HG03457 (cell line): Measurements from ENCODE around the gene TTC34.

ENCODE experiments used
- ATAC-seq: cut with Tn5 transposase; IDR thresholded peaks from one replicate; pipeline ENCODE4 v1.9.1; 2021; ENCODE audit warnings: moderate number of reproducible peaks; ENCODE audit not compliant: unreplicated experiment

Gene TTC34

DNA sequence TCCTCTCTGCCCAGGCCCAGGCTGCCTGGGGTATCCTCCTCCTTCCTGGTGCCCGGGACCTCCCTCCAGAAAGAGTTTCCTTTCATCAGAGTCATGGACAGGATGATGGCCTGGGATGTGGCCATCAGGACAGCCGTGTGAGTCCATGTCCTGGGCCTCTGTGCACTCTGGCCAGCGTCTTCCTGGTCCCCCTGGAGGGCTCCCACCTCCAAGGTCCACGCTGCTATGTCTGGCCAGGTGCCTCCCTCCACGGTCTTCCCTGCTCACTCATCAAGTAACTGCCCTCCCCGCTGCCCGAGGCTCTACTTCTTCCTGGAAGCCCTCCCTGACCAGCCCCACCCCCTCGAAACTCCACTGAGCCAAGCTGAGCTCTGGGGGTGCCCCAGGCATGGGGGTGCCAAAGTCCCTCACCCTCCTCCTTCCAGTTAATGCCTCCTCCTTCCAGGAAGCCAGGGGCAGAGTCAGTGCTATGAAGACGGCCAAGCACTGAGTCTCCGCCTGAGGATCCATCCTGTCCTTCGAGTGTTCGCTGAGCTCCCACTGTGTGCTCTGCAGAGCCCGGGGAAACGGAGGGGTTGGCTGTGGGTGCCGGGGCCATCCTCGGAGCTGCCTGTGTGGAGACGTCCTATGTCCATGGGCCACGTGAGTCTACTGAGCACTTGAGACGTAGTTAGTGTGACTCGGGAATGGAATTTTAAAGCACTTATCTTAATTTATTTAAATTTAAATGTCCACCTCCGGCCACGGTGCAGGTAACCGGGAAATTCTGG lies 28.5 kb upstream of the TTC34 start:
- no peak for ATAC-seq

GRCh38 chr1:2828586-2829250 lies 27.2 kb upstream of the TTC34 start:
- no peak for ATAC-seq

DNA sequence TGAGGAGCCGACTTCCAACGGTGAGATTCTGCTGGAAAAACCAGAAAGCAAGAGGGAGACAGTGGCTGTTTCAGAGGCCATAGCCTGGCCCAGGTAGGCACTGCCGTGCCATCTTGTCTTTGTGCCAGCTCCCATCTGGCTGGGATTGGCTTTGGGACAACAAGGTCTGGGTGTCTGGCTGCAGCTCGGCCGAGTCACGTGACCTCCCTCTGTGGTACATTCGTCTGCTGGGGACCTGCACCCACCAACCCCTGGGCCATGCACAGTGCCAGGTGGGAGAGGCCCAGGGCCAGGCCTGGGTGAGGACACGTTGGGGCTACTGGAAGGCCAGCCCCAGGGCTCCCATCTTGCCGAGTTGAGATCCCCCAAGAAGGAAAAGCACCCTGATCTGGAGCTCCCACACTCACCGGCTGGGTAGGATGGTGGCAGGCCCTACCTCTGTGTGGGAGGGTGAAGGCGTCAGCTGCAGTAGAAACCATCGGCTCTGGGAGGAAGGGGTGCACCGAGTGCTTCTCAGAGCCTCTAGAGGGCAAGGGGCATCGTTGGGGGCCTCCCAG lies 25.3 kb upstream of the TTC34 start:
- ATAC-seq = no peak

- no peak for ATAC-seq
Measured at GRCh38 chr1:2826316-2826715, 24.8 kb upstream of the TTC34 start.

DNA sequence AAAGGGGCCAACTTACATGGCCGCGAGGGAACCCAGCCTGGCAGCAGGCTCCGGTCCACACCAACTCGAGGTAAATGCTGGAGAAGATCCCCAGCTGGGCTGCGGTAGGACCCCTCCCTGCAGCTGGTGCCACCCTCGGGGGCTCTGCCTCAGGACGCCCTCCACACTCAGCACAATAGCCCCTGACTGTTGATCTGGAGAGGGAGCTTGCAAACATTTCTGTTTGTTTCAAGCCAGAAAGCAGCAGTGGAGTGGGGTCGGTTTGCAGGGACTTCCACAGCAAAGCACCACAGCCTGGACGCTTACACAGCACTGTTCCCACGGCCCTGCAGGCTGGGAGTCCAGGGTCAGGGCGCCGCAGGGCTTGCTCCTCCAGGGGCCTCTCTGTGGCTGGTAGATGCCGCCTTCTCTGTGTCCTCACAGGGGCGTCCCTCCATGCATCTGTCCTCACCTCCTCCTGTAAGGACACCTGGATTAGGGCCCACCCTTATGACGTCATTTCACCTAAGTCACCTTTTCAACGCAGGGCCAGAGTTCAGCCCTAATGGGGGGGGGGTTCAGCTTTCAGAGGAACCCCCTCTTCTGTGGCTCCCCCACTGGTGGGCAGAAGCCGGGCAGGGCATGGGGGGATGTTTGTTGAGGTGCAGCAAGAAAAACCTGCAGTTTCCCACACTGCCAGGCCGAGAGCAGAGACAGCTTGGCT lies 24.1 kb upstream of the TTC34 start:
- ATAC-seq = no peak

DNA sequence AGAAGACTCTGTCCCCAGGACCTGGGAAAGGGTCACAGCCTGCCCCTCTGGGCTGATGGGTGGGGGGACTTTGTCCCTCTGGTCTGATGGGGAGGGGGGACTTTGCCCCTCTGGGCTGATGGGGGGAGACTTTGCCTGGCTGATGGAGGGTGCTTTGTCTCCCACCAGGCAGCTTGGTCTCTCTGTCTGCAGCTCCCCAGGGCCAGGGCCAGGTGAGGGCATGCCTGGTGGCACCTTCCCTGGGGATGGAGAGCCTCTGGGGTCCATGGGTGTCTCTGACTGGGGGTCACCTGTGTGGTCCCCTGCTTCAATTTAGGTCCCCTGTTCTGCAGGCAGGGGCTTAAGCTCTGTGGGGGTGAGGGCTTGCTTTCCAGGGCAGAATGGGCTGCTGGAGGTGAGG lies 23.5 kb upstream of the TTC34 start:
- ATAC-seq = no peak

DNA sequence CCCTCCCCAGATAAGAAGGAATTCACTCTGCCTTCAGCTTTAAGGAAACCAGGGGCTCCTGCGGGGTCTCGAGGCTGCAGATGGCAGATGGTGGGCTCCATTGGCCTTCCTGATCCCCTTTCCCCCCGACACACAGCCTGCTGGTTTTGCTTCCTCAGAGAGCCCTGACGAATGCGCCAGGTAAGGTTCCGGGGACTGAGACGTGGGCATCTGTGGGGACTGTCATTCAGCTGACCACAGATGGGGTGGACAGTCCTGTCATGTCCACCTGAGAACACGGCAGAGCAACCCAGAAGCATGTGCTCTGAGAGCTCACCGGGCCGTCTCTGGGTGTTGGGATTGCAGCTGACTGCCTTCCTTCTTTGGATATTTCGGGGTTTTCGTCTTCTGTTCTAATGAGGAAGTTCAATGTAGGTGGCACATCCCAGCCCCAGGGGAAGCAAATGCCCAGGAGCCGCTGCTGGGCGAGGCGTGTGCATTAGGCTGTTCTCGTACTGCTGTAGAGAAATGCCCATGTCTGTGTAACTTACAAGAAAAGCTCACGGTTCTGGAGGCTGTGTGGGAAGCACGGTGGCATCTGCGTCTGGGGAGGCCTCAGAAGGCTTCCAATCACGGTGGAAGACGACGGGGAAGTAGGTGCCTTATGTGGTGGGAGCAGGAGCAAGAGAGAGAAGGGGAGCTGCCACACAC lies 22.6 kb upstream of the TTC34 start:
- no peak for ATAC-seq

DNA sequence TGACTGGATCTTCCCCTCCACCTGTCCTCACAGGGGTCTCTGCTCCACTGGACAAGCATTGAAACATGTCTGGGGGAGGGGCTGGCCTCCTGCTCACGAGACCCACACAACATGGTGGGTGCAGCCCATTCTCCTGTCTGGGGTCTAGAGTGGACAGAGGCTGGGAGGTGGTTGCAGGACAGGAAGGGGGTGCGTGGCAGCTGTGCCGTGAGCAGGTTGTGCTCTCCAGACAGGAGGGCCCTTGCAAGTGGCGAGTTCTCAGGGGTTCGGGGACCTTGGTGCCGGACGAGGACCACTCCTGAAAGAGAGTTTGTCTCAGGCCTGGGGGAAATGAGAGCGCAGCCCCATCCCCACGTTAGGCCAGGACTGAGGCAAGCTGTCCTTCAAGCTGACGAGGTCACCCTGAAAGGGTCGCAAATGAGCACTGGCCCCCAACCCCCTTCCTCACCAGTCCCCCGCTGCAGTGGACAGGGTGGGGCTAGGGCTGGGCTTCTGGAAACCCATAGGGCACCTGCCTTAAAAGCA lies 21.2 kb upstream of the TTC34 start:
- ATAC-seq = no peak

GRCh38 chr1:2821966-2822620 lies 20.6 kb upstream of the TTC34 start:
- ATAC-seq = no peak

DNA sequence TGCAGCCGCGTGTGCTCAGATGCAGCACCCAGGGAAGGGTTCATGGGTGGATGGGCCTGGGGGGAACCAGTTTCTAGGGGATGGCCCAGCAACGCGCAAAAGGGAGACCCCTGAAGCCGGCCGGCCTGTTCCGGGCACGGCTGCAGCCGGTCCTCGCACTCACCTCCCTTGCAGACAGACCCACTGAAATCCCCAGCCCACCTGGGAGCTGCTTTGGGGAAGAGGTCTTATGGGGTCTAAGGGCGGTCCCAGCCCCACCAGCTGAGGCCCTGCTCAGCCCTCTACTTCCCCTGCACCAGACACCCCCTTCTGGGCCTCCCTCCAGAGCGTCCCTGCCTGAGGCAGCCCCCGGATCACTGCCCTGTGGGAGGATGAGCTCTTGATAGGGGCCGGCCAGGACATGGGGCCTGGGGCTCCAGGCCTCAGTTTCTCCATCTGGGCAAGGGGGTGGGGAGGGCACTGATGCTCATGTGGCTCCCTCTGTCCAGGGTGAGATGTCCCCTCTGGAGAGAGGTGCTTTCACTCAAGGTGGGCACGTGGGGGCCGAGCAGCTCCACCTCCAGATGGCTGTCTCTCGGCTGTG lies 20.0 kb upstream of the TTC34 start:
- ATAC-seq = no peak

DNA sequence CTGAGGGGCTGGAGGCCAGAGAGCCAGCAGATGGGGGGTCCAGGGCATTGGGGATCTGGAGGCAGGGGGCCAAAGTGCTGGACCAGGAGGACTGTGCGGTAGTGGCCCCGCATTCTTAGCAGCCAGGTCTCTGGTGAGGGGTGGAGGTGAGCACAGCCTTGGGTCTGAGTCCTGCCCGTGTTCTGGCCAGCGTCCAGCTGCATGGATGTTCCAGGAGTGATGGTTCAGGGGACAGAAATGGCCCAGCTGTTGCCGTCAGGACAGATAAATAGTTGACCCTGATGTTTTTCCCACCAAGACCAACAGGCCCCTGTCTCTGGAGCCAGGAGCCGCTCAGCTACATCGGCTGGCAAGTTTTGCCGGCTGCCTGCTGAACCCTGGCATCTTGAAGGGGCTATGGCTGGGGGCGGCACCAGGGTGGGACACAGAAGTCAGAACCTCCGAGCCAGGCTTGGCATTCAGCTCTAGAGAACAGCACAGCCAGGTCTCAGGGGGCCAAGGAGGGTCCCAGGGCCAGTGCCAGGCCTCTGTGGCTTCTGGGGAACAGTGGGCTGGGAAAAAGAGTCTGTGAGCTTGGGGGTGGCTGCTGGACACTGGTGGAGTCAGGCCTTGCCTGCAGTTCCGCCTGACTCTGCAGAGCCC lies 19.4 kb upstream of the TTC34 start:
- ATAC-seq = no peak

GRCh38 chr1:2819831-2820730 lies 18.6 kb upstream of the TTC34 start:
- ATAC-seq = no peak

DNA sequence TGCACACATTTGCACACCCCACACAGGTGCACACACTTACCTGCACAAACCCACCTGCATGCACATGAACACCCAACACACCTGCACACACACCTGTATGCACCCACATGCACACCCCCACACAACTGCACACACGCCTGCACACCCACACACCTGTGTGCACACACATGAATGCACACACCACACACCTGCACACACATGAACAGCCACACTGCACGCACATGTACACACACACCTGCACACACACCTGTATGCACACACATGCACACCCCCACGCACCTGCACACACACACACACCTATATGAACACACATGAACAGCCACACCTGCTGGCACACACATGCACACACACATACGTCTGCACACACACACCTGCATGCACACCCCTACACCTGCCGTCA lies 17.9 kb upstream of the TTC34 start:
- no peak for ATAC-seq

DNA sequence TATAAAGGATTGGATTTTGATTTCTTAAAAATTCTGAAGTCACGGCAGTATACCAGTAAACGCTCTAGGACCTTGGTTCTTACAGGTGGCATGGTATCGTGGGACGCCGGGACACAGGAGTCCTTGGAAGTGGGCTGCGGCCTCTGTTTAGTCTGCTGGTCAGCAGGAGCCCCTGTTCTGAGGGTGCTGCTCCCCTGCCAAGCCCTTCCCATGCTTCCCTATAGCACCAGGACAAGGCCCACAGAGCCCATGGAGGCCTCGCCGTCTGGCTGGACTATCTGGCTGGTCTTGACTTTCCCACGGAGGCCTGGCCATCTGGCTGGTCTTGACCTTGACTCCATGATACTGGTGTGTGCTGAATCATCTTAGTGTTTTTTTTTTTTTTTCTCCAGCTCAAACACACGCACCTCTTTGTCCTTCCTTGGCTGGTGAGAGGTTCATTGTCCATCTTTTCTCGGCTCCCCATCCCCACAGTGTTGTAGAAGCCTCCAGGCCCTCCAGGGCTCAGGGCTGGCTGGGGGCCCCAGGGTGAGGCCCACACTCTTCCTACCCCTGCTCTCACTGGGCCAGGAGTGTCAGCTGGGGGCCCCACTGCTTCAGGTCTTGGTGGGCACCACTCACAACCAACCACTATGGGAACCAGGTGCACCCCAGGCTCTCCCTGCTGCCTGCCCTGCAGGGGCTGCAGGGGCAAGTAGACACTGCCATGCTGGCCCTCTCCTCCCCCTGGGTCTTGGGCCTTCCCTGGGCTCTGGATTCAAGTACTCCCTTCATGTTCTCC lies 16.5 kb upstream of the TTC34 start:
- ATAC-seq = no peak

DNA sequence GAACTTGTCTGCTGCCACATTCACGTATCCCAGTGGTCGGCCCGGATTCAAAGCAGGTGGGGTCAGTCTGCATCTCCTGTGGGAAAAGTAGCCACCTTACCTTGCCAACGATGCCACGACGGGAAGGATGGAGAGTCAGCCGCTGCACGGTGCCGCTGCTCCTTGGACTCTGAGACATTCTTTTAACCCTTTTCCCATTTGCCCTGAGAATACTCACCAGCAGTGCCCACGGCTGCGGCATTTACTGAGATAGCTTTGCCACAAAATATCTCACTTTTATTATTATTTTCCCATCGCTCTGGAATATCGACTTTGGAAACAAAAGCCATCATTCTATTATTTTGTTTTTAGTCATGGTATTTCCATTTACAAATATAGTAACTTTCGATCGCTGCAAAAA lies 15.3 kb upstream of the TTC34 start:
- no peak for ATAC-seq

GRCh38 chr1:2815551-2815950 lies 14.1 kb upstream of the TTC34 start:
- ATAC-seq = no peak

DNA sequence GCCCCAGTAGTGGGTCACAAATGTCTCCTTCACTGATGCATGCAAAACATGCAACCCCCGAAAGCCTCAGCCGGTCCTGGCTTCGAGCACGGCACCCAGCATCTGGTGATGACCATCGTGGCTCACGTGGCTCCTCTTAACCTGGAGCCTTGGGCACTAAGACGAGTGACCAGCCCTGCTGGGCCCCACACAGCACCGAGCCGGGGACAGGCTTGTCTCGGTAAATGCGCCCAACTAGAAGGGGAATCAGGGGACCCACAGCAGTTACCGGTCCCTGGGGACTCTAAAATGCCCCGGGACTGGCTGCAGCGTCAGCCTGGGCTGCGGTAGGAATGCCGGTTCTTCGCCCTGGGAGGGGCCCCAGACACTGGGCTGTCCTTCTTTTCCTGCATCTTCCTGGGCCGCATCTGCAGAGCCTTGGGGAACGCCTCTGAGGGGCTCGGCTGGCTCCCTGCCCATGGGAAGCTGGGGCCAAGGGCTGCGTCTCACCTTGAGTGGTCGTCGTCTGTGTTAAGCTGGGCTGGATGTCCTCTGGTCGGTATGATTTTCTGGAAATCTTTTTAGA lies 13.1 kb upstream of the TTC34 start:
- ATAC-seq = no peak
